Activated CD4-positive, alpha-beta T cell treated with anti-CD3 and anti-CD28 coated beads for 24 hours (primary cell): ENCODE measurements around the gene CILP.
"Not testable (repeated sequence)": the region's sequence is repeated elsewhere in the genome, so short reads cannot be mapped to it uniquely, and the experiment has no call there.

Experiments used
- DNase-seq, 2 donors: peaks; one replicate each; pipeline ENCODE4 v3.0.0-alpha.2; 2020; ENCODE audit warnings: low read depth in 2 of 2

Gene CILP

GRCh38 chr15:65194826-65195547 is 16.3 kb downstream of the CILP start:
- DNase-seq = no peak

DNA sequence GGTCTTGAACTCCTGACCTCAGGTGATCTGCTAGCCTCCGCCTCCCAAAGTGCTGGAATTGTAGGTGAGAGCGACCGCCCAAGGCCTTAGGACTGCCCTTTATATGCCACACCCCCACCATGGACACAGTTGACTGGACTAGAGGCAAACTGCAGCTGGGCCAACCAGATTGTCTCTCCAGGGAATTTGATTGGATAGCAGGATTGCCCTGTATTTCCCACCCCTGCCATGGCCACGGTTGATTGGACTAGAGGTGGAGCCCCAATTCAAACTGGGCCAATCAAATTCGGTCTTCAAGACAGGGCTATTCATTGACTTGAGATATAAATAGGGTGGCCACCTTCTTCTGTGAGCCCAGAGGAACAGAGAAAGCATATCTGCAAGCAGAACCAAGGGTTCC is 19.3 kb downstream of the CILP start:
- DNase-seq = no peak

DNA sequence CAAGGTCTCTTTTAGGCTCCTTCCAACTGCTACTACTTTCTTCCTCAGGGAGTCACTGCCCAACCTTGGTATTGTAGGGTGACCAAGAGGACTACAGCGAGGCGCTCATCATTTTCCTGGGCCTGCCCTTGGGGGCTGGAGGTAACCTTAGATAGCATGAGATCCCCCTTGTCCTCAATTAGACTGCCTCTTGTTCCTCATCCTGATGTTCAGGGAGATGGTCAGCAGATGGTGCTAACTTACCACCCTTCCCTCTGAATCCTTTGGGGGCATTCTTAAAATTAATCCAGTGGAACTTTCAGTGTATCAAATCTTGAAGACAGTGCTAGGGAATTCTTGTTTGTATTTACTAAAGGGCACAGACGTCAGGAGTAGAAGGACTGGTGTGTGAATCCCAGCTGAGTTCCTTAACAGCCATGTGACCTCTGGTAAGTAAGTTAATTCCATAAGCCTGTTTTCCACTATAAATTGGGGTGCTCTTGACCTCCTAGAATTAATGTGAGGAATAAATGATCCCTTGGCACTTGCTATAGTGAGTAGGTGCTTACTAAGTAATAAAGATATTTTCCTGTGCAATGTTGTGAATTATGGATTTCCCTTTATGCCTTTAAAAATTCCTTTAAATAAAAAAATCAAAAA is 22.1 kb downstream of the CILP start:
- DNase-seq = no peak

DNA sequence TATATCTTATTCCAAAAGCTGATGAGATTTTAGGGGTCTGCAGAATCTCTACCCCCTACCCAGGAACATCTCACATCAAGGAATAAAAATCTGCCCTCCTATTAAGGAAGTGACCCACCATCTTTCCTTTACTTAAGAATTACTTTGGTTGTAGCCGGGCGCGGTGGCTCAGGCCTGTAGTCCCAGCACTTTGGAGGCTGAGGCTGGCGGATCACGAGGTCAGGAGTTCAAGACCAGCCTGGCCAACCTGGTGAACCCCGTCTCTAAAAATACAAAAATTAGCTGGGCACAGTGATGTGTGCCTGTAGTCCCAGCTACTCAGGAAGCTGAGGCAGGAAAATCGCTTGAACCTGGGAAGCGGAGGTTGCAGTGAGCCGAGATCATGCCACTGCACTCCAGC is 22.8 kb downstream of the CILP start:
- DNase-seq = not testable (repeated sequence)

GRCh38 chr15:65184868-65185717 is 26.2 kb downstream of the CILP start, which contains the start of gene CLPX:
CLPX (minus strand) TSS chr15:65185342; CDS start chr15:65185153, 189 bp downstream.
- peak; percentile 78 to 79 for DNase-seq

DNA sequence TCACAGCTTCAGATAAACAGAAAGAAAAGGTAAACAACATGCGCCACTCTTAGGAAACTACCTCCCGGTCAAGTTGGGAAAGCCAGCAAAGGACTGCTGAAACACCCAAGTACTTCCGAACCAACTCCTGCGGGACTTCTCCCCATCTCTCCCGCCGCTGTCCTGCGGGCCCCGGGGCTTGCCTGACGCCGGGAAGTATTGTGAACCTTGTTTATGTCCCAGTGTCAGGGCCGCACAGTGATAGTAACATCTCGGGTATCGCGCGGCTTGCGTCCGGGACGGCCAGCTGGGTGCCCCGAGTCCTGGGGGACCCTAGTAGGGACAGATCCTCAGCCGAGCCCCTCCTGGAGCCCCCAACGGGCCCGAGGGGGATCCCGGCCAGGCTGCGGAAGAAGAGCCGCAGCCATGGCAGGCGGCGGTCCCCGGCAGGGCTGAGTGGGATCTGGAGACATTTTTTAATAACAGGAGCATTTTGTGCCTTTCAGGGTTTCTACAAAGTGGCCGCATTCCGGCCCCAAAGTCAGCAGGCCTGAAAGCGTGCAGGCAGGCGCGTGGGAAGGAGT is 26.9 kb downstream of the CILP start:
- peak; percentile 6 to 30 for DNase-seq

DNA sequence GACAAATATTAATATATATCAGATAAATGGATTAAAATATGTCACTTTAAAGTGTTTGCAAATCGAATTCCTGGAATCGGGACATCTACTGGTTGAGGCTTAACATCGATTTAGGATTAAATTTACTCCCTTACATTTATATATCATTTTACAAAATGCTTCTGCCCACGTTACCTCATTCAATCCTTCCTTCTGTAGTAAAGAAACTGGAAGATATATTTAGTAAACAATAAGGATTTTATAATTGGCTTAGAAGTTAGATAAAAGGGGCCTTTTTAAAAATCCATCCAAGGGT is 27.5 kb downstream of the CILP start:
- no peak for DNase-seq

- DNase-seq = no peak
Observed at GRCh38 chr15:65182538-65182937, 28.7 kb downstream of the CILP start.

- DNase-seq = not testable (repeated sequence)
Observed at GRCh38 chr15:65181582-65182353, 29.5 kb downstream of the CILP start.

- DNase-seq = no peak
Observed at GRCh38 chr15:65180167-65180566, 31.1 kb downstream of the CILP start.

- DNase-seq = no peak
Observed at GRCh38 chr15:65177901-65178300, 33.4 kb downstream of the CILP start.

- DNase-seq = no peak
Observed at GRCh38 chr15:65176056-65176455, 35.2 kb downstream of the CILP start.

GRCh38 chr15:65175511-65175910 is 35.8 kb downstream of the CILP start:
- DNase-seq = no peak

DNA sequence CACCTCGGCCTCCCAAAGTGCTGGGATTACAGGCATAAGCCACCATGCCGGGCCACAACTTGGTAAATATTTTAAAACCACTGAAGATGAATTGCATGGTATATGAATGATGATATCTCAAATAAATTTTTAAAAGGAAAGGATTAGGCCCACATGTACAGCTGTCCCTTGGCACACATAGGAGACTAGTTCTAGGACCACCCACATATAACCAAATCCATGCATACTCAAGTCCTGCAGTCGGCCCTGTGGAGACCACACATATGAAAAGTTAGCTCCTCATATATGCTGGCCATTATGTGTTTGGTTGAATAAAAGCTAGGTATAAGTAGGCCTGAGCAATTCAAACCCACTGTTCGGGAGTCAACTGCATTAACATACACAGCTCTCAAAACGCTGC is 36.8 kb downstream of the CILP start:
- no peak for DNase-seq

DNA sequence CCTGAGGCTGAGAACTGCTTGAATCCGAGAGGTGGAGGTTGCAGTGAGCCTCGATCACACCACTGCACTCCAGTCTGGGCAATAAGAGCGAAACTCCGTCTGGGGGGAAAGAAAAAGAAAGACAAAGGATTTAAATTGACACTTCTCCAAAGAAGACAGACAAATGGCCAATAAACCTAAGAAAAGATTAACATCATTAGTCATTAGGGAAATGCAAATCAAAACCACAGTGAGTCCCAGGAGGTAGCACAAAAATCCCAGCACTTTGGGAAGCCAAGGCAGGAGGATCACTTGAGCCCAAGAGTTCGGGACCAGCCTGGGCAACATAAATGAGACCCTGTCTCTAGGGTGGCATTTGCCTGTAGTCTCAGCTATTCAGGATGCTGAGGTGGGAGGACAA is 38.7 kb downstream of the CILP start:
- DNase-seq = no peak

GRCh38 chr15:65171428-65171827 is 39.8 kb downstream of the CILP start:
- DNase-seq = no peak

- DNase-seq = no peak
Observed at GRCh38 chr15:65165875-65166274, 45.4 kb downstream of the CILP start.

DNA sequence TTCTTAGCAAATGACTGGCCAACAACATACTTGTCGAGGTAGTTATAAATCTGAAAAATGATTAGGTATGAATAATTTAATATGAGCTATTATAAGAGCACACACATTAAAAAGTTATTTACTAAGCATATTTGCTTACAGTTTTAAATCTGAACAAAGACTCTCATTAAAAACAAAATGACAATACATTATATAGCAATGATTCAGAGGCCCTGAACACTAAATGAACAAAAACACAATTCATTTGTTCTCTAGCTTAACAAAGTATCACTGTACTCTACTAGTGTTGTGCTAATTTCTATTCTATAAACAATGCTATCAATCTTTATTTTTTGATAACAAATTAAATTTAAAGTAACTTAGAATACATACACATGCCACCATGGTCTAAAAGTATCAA is 47.1 kb downstream of the CILP start:
- DNase-seq = no peak

DNA sequence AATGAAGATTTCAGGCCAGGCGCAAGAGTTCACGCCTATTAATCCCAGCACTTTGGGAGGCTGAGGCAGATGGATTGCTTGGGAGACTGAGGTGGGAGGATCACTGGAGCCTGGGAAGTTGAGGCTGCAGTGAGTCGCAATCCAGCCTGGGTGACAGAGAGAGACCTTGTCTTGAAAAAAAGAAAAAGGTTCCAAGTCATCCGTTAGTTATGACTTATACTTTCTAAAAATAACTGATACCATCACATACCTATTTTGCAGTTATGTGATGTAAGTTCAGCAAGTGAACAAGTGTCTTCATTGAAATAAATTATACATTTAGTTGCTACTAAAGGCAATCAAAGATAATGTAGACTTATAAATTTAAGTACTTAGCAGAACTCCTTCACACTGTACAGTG is 48.2 kb downstream of the CILP start:
- no peak for DNase-seq

GRCh38 chr15:65156692-65157091 is 54.6 kb downstream of the CILP start:
- no peak for DNase-seq

DNA sequence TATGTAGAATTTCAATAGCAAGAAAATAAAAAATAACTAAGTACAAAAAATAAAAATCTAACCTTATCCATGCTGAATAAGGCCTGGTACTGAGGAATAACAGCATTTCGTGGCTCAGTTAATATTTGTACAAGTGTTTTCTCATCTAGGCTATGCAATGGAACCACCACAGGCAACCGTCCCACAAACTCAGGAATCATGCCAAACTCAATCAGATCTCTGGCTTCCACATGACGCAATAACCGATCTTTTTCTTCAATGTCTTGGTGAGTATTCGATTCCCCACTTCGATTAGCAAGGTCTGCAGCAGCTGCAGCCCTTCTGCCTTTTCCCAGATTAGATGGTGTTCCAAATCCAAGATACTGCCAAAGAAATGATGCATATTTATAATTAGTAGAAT is 56.6 kb downstream of the CILP start:
- DNase-seq = no peak

- no peak for DNase-seq
Observed at GRCh38 chr15:65147902-65148301, 63.4 kb downstream of the CILP start.
